ENCODE data around the gene CENPW.

The CENPW gene

GRCh38 chr6:126302191-126302590, 37.7 kb upstream of the CENPW start:
- H3K9me3 ChIP-seq (ENCODE audit: control insufficient read depth, insufficient read depth, low read depth, low read length), result no peaks in the 10 kb centered on the region
- H3K36me3 ChIP-seq (ENCODE audit: control insufficient read depth in 2 of 2, insufficient read depth in 1 of 2, low read length in 2 of 2), result no peaks in the 10 kb centered on the region
- H3K27ac ChIP-seq (ENCODE audit: extremely low read depth, low read depth, low read length), result no peak overlapping the region
- ChIA-PET CTCF (no interaction called here), POLR2A (no interaction called here)
- no peak overlapping the region for H3K4me3 ChIP-seq (ENCODE audit: low read depth, low read length)
- TF ChIP-seq ZNF837 (tag by site-specific recombination; IDR thresholded peaks at IDR 0.05) (no peak), HOXA7 (CRISPR knock-in tag; IDR thresholded peaks at IDR 0.05; ENCODE audit: borderline replicate concordance) (no peak)
- H3K4me1 ChIP-seq (ENCODE audit: control insufficient read depth, insufficient read depth, low read length), result no peaks in the 10 kb centered on the region

- no peaks in the 10 kb centered on the region for H3K36me3 ChIP-seq (ENCODE audit: control insufficient read depth in 2 of 2, insufficient read depth in 1 of 2, low read length in 2 of 2)
- no peak overlapping the region for H3K27ac ChIP-seq (ENCODE audit: extremely low read depth, low read depth, low read length)
- CTCF ChIA-PET, result no interaction called here
- POLR2A ChIA-PET, result no interaction called here
- no peak overlapping the region for H3K4me3 ChIP-seq (ENCODE audit: low read depth, low read length)
- no peaks in the 10 kb centered on the region for H3K4me1 ChIP-seq (ENCODE audit: control insufficient read depth, insufficient read depth, low read length)
- no peaks in the 10 kb centered on the region for H3K9me3 ChIP-seq (ENCODE audit: control insufficient read depth, insufficient read depth, low read depth, low read length)
- no peak for TF ChIP-seq ZNF148 (tag by site-specific recombination; IDR thresholded peaks at IDR 0.05; ENCODE audit: borderline replicate concordance)
- TF ChIP-seq ZNF292 (tag by site-specific recombination; IDR thresholded peaks at IDR 0.05; ENCODE audit: borderline replicate concordance, low read depth), result no peak
- no peak for TF ChIP-seq ZNF596 (tag by site-specific recombination; IDR thresholded peaks at IDR 0.05)
- TF ChIP-seq BCL11A (tag by site-specific recombination; IDR thresholded peaks at IDR 0.05; ENCODE audit: low read depth), result no peak
- no peak for TF ChIP-seq FEZF1 (tag by site-specific recombination; IDR thresholded peaks at IDR 0.05)
- TF ChIP-seq TRIM28 (IDR thresholded peaks at IDR 0.05; ENCODE audit: borderline replicate concordance, low read length), result no peak
- no peak for TF ChIP-seq ZNF266 (tag by site-specific recombination; IDR thresholded peaks at IDR 0.05; ENCODE audit: low read depth)
Observed at GRCh38 chr6:126307849-126308248, 32.1 kb upstream of the CENPW start.

- H3K36me3 ChIP-seq (ENCODE audit: control insufficient read depth in 2 of 2, insufficient read depth in 1 of 2, low read length in 2 of 2), result no peaks in the 10 kb centered on the region
- ChIA-PET CTCF (no interaction called here), POLR2A (no interaction called here)
- no peak overlapping the region for H3K4me3 ChIP-seq (ENCODE audit: low read depth, low read length)
- no peak for TF ChIP-seq ZSCAN30 (tag by site-specific recombination; IDR thresholded peaks at IDR 0.05)
- TF ChIP-seq ZNF560 (tag by site-specific recombination; IDR thresholded peaks at IDR 0.05; ENCODE audit: borderline replicate concordance), result no peak
- TF ChIP-seq GLI4 (tag by site-specific recombination; IDR thresholded peaks at IDR 0.05), result no peak
- no peak for TF ChIP-seq ZNF610 (tag by site-specific recombination; IDR thresholded peaks at IDR 0.05; ENCODE audit: borderline replicate concordance)
- TF ChIP-seq SP7 (tag by site-specific recombination; IDR thresholded peaks at IDR 0.05), result no peak
- H3K9me3 ChIP-seq (ENCODE audit: control insufficient read depth, insufficient read depth, low read depth, low read length), result no peaks in the 10 kb centered on the region
- H3K4me1 ChIP-seq (ENCODE audit: control insufficient read depth, insufficient read depth, low read length), result no peaks in the 10 kb centered on the region
- no peak overlapping the region for H3K27ac ChIP-seq (ENCODE audit: extremely low read depth, low read depth, low read length)
Observed at GRCh38 chr6:126308362-126308761, 31.6 kb upstream of the CENPW start.

GRCh38 chr6:126312013-126312665, 27.8 kb upstream of the CENPW start:
- POLR2A ChIA-PET, result no interaction called here
- CTCF ChIA-PET, result interaction anchor here (0.6 to 1.5 kb wide), 9 partner anchors 15 to 1441 kb away, joined by 3 to 5 read pairs (median 3); no protein-coding TSS in a partner anchor
- no peak for TF ChIP-seq ZNF324 (tag by site-specific recombination; IDR thresholded peaks at IDR 0.05)
- TF ChIP-seq ZNF112 (tag by site-specific recombination; IDR thresholded peaks at IDR 0.05), result no peak
- TF ChIP-seq EGR2 (tag by site-specific recombination; IDR thresholded peaks at IDR 0.05; ENCODE audit: low read depth), result no peak
- 0 out of 2 replicates have a peak, but pooled peaks have one; percentile 9 for TF ChIP-seq ZNF654 (tag by site-specific recombination; IDR thresholded peaks at IDR 0.05; ENCODE audit: low read depth)
- no peak for TF ChIP-seq ZBTB44 (tag by site-specific recombination; IDR thresholded peaks at IDR 0.05)
- Histone ChIP-seq H3K4me3 (ENCODE audit: low read depth, low read length) (no peak overlapping the region), H3K9me3 (ENCODE audit: control insufficient read depth, insufficient read depth, low read depth, low read length) (no peaks in the 10 kb centered on the region), H3K27ac (ENCODE audit: extremely low read depth, low read depth, low read length) (no peak overlapping the region), H3K4me1 (ENCODE audit: control insufficient read depth, insufficient read depth, low read length) (no peaks in the 10 kb centered on the region), H3K36me3 (ENCODE audit: control insufficient read depth in 2 of 2, insufficient read depth in 1 of 2, low read length in 2 of 2) (no peaks in the 10 kb centered on the region)
